Stimulated activated CD4-positive, alpha-beta T cell treated with anti-CD3 and anti-CD28 coated beads, Interleukin-2, amount 100 ng/mL, for 48 hours (primary cell): Measurements from ENCODE around the gene PLCD1.
"Not testable (repeated sequence)": the region's sequence is repeated elsewhere in the genome, so short reads cannot be mapped to it uniquely, and the experiment has no call there.

ENCODE experiments used
- DNase-seq, 2 donors: peaks; one replicate each; pipeline ENCODE4 v3.0.0-alpha.2; 2020

PLCD1 gene

GRCh38 chr3:37984051-37984450 lies 45.4 kb downstream of the PLCD1 start:
- DNase-seq = no peak

GRCh38 chr3:37982331-37982730 lies 47.1 kb downstream of the PLCD1 start:
- DNase-seq = no peak

GRCh38 chr3:37981348-37981664 lies 48.1 kb downstream of the PLCD1 start:
- no peak for DNase-seq

GRCh38 chr3:37980462-37981347 lies 48.7 kb downstream of the PLCD1 start:
- no peak for DNase-seq

GRCh38 chr3:37979541-37980461 lies 49.6 kb downstream of the PLCD1 start:
- DNase-seq = no peak

GRCh38 chr3:37974121-37975083 lies 55.0 kb downstream of the PLCD1 start:
- peak; percentile 57 to 65 for DNase-seq

- DNase-seq = no peak
These were observed 56.0 kb downstream of the PLCD1 start for GRCh38 chr3:37973246-37974054.

- not testable (repeated sequence) for DNase-seq
These were observed 57.4 kb downstream of the PLCD1 start for GRCh38 chr3:37972056-37972455.

- no peak for DNase-seq
These were observed 58.0 kb downstream of the PLCD1 start for GRCh38 chr3:37971467-37971866.

GRCh38 chr3:37970802-37971201 lies 58.6 kb downstream of the PLCD1 start:
- DNase-seq = no peak

- no peak for DNase-seq
These were observed 59.8 kb downstream of the PLCD1 start for GRCh38 chr3:37969596-37970100.

- no peak for DNase-seq
These were observed 60.4 kb downstream of the PLCD1 start for GRCh38 chr3:37968813-37969595.

GRCh38 chr3:37968199-37968598 lies 61.2 kb downstream of the PLCD1 start:
- DNase-seq = no peak

GRCh38 chr3:37967260-37967881 lies 62.1 kb downstream of the PLCD1 start:
- peak; percentile 50 to 52 for DNase-seq

GRCh38 chr3:37964716-37965115 lies 64.7 kb downstream of the PLCD1 start:
- no peak for DNase-seq

GRCh38 chr3:37964146-37964545 lies 65.3 kb downstream of the PLCD1 start:
- DNase-seq = no peak

GRCh38 chr3:37963635-37964034 lies 65.8 kb downstream of the PLCD1 start:
- DNase-seq = no peak

GRCh38 chr3:37963016-37963415 lies 66.4 kb downstream of the PLCD1 start:
- DNase-seq = no peak

- DNase-seq = no peak
These were observed 67.6 kb downstream of the PLCD1 start for GRCh38 chr3:37961622-37962431.
